ENCODE measurements around the gene ZFYVE21. TPM values are rescaled to one million over a fixed set of nuclear protein-coding genes. Genes with fewer than 3 reads are reported as not detected.

ZFYVE21 gene
- total RNA-seq, 2 experiments from 2014 or later: 18.0 to 22.5 TPM

- Histone ChIP-seq H4K20me1 (ENCODE audit: insufficient read depth, low read length) (no peaks in the 10 kb centered on the region), H3K79me2 (ENCODE audit: insufficient read depth, low read depth, low read length) (no peaks in the 10 kb centered on the region), H2AFZ (ENCODE audit: low read length) (no peak overlapping the region), H3K36me3 (ENCODE audit: insufficient read depth, low read length) (no peaks in the 10 kb centered on the region; the same call in 1 of the 2 replicates), H3K4me2 (ENCODE audit: low read length) (no peak overlapping the region), H3K9me2 (ENCODE audit: insufficient read depth, low read length) (no peaks in the 10 kb centered on the region), H3K9me3 (ENCODE audit: low read length) (no peaks in the 10 kb centered on the region), H3K27ac (ENCODE audit: low read depth, low read length, poor library complexity, severe bottlenecking) (no peak overlapping the region), H3K4me1 (ENCODE audit: insufficient read depth, low read length, poor library complexity, severe bottlenecking) (no peaks in the 10 kb centered on the region), H3K4me3 (ENCODE audit: low read depth, low read length, poor library complexity, severe bottlenecking) (no peak overlapping the region)
- TF ChIP-seq EZH2phosphoT487 (IDR thresholded peaks at IDR 0.05; ENCODE audit: borderline replicate concordance, low read depth, low read length) (no peak), CTCF (conservative IDR thresholded peaks at IDR 0.05; ENCODE audit: low read length) (no peak)
- ChIA-PET POLR2A (interaction anchor here (1.0 kb wide), 1 partner anchor 15 kb away, joined by 3 read pairs; no protein-coding TSS in a partner anchor), CTCF (ENCODE audit: unreplicated experiment) (no interaction called here)
- BruUV-seq (replicated peaks): no TSS peak
- DNase-seq (ENCODE audit: low spot score): no peak
- intact Hi-C loops (cut with micrococcal nuclease; ENCODE audit: unreplicated experiment): no loop called here
Measured at GRCh38 chr14:103782376-103782775, 66.8 kb downstream of the ZFYVE21 start.

Small RNAs within 50 kb of the gene (small RNA-seq; reads per million reads assigned to genes)
- not detected for gene RF00019

Other genes with a start within 250 kb of the ZFYVE21 start
- gene CKB, start 193.0 kb upstream of the ZFYVE21 start, total RNA-seq (2014; rRNA removed; shearing (Covaris generic)): 0.57 and 0.82 TPM in 2 replicates
- gene CKB, start 193.0 kb upstream of the ZFYVE21 start, total RNA-seq (2022): 3.0 and 3.2 TPM in 2 replicates
- gene TRMT61A, start 186.6 kb upstream of the ZFYVE21 start, total RNA-seq (2014; rRNA removed; shearing (Covaris generic)): 16.7 and 17.1 TPM in 2 replicates
- 11.2 and 13.1 TPM in 2 replicates for gene TRMT61A, start 186.6 kb upstream of the ZFYVE21 start, total RNA-seq (2022)
- 26.1 and 29.2 TPM in 2 replicates for gene BAG5, start 153.2 kb upstream of the ZFYVE21 start, total RNA-seq (2014; rRNA removed; shearing (Covaris generic))
- gene BAG5, start 153.2 kb upstream of the ZFYVE21 start, total RNA-seq (2022): 36.3 and 38.7 TPM in 2 replicates
- 18.2 and 18.7 TPM in 2 replicates for gene COA8, start 152.8 kb upstream of the ZFYVE21 start, total RNA-seq (2014; rRNA removed; shearing (Covaris generic))
- 33.0 and 38.9 TPM in 2 replicates for gene COA8, start 152.8 kb upstream of the ZFYVE21 start, total RNA-seq (2022)
- gene KLC1, start 86.6 kb upstream of the ZFYVE21 start, total RNA-seq (2014; rRNA removed; shearing (Covaris generic)): 157 and 204 TPM in 2 replicates
- gene KLC1, start 86.6 kb upstream of the ZFYVE21 start, total RNA-seq (2022): 142 and 147 TPM in 2 replicates
- gene XRCC3, start 359 bp upstream of the ZFYVE21 start, total RNA-seq (2014; rRNA removed; shearing (Covaris generic)): 83.6 and 130 TPM in 2 replicates
- 83.3 and 86.0 TPM in 2 replicates for gene XRCC3, start 359 bp upstream of the ZFYVE21 start, total RNA-seq (2022)
- gene PPP1R13B, start 131.8 kb downstream of the ZFYVE21 start, total RNA-seq (2014; rRNA removed; shearing (Covaris generic)): 8.2 and 9.7 TPM in 2 replicates
- 13.1 and 18.9 TPM in 2 replicates for gene PPP1R13B, start 131.8 kb downstream of the ZFYVE21 start, total RNA-seq (2022)
- not detected in 2 replicates for gene TDRD9, start 212.6 kb downstream of the ZFYVE21 start, total RNA-seq (2014; rRNA removed; shearing (Covaris generic))
- gene TDRD9, start 212.6 kb downstream of the ZFYVE21 start, total RNA-seq (2022): not detected in 2 replicates
- not detected in 2 replicates for gene RD3L, start 226.7 kb downstream of the ZFYVE21 start, total RNA-seq (2014; rRNA removed; shearing (Covaris generic))
- not detected in 2 replicates for gene RD3L, start 226.7 kb downstream of the ZFYVE21 start, total RNA-seq (2022)